HCT116 (cell line): ENCODE data around the gene STIM2. TPM values are rescaled to one million over a fixed set of nuclear protein-coding genes. Genes with fewer than 3 reads are reported as not detected.

Experiments
- ATAC-seq: fragments of 200-7000 bp; cut with Tn5 transposase; 2 replicates; pipeline ENCODE4 v1.9.1; 2020; ENCODE audit warnings: mild to moderate bottlenecking, moderate library complexity
- BruUV-seq: library from RNA; stranded (reverse); fragments of 400-500 nt; replicated peaks from 2 replicates; lab custom pipeline; 2021; lab: Mats Ljungman, UMichigan
- CTCF ChIA-PET: fragments of 300-600 bp; sonication (Branson Sonifier 250); formaldehyde crosslinking; loops from one replicate; lab custom pipeline; 2021; ENCODE audit warnings: antibody characterized with exemption; lab: Charles Lee
- POLR2A ChIA-PET: fragments of 300-600, 350-600 bp; sonication (Branson Sonifier 250); formaldehyde crosslinking; loops from one replicate; lab custom pipeline; 2021; ENCODE audit warnings: antibody characterized with exemption; lab: Charles Lee
- RAD21 ChIA-PET, 2 experiments: fragments of 300-600 bp; sonication (Branson Sonifier 250); formaldehyde crosslinking; loops; one replicate each; lab custom pipeline; 2023; ENCODE audit warnings: low total read pairs in 2 of 2; ENCODE audit not compliant: uncharacterized antibody in 2 of 2, unreplicated experiment in 2 of 2, low non-redundant PET in 1 of 2; lab: Charles Lee
- DNase-seq: peaks from one replicate; pipeline ENCODE4 v3.0.0-alpha.2; 2010; ENCODE audit warnings: low read depth, low spot score
- H2AFZ ChIP-seq: fragments of 200-600 bp; shearing (Covaris generic), sonication (generic); 2 replicates; pipeline ENCODE4 v1.6.1; 2017; ENCODE audit warnings: low read depth, mixed run types, mixed read lengths, antibody characterized with exemption, low read length; ENCODE audit not compliant: poor library complexity, severe bottlenecking
- H3K27ac ChIP-seq: 2 replicates; pipeline ENCODE4 v1.5.1; 2012; ENCODE audit warnings: low read depth, low read length
- H3K27me3 ChIP-seq: fragments of 200-600 bp; sonication (generic); 2 replicates; pipeline ENCODE4 v1.6.1; 2016; ENCODE audit warnings: mixed run types, low read length, mixed read lengths; ENCODE audit not compliant: insufficient read depth
- H3K36me3 ChIP-seq, 2 experiments: fragments of 200-500 bp in 1 of 2; fragments of 200-600 bp in 1 of 2; sonication (Bioruptor generic) in 1 of 2; sonication (generic) in 1 of 2; 2 replicates each; pipeline versions ENCODE4 v1.5.1 to v1.6.1; 2014 to 2016; ENCODE audit warnings: low read length in 2 of 2, inconsistent platforms in 1 of 2, mixed read lengths in 1 of 2, mixed run types in 1 of 2; ENCODE audit not compliant: insufficient read depth in 2 of 2, control insufficient read depth in 1 of 2
- H3K4me1 ChIP-seq, 2 experiments: fragments of 200-600 bp in 1 of 2; sonication (generic) in 1 of 2; 2 replicates each; pipeline versions ENCODE4 v1.5.1 to v1.6.1; 2012 to 2017; ENCODE audit warnings: low read length in 2 of 2, inconsistent platforms in 1 of 2, mild to moderate bottlenecking in 1 of 2, mixed read lengths in 1 of 2, mixed run types in 1 of 2, moderate library complexity in 1 of 2; ENCODE audit not compliant: insufficient read depth in 2 of 2, control insufficient read depth in 1 of 2
- H3K4me2 ChIP-seq: fragments of 200-600 bp; sonication (generic); 2 replicates; pipeline ENCODE4 v1.6.1; 2017; ENCODE audit warnings: mixed run types, low read length, mixed read lengths
- H3K4me3 ChIP-seq, 2 experiments: fragments of 200-600 bp in 1 of 2; sonication (generic) in 1 of 2; replicated peaks in 1 of 2; 2 replicates each; pipeline ENCODE4 v1.5.1; 2011 to 2016; ENCODE audit warnings: low read length in 2 of 2, control low read depth in 1 of 2, low read depth in 1 of 2, mild to moderate bottlenecking in 1 of 2, mixed read lengths in 1 of 2, mixed run types in 1 of 2
- H3K79me2 ChIP-seq: fragments of 200-600 bp; sonication (generic); 2 replicates; pipeline ENCODE4 v1.6.1; 2017; ENCODE audit warnings: mild to moderate bottlenecking, mixed run types, low read length, moderate library complexity, mixed read lengths; ENCODE audit not compliant: insufficient read depth
- H3K9ac ChIP-seq: fragments of 200-600 bp; sonication (generic); 2 replicates; pipeline ENCODE4 v1.6.1; 2016; ENCODE audit warnings: low read length, mixed read lengths
- H3K9me2 ChIP-seq: fragments of 200-600 bp; sonication (generic), shearing (Covaris generic); 2 replicates; pipeline ENCODE4 v1.6.1; 2017; ENCODE audit warnings: mixed run types, mild to moderate bottlenecking, moderate library complexity; ENCODE audit not compliant: insufficient read depth
- H3K9me3 ChIP-seq, 2 experiments: fragments of 200-500 bp in 1 of 2; fragments of 200-600 bp in 1 of 2; sonication (Bioruptor generic) in 1 of 2; sonication (generic) in 1 of 2; 2 replicates each; pipeline ENCODE4 v1.6.1; 2014 to 2017; ENCODE audit warnings: low read length in 2 of 2, mixed read lengths in 2 of 2, inconsistent platforms in 1 of 2, low read depth in 1 of 2, mild to moderate bottlenecking in 1 of 2, mixed run types in 1 of 2, moderate library complexity in 1 of 2; ENCODE audit not compliant: control insufficient read depth in 1 of 2, insufficient read depth in 1 of 2
- H4K20me1 ChIP-seq: fragments of 200-600 bp; sonication (generic), shearing (Covaris generic); 2 replicates; pipeline ENCODE4 v1.6.1; 2017; ENCODE audit warnings: mixed run types, mild to moderate bottlenecking, moderate library complexity; ENCODE audit not compliant: insufficient read depth
- CBX3 ChIP-seq: IDR thresholded peaks from 2 replicates; pipeline ENCODE4 v1.6.1; 2012; ENCODE audit warnings: low read depth
- CEBPB ChIP-seq: IDR thresholded peaks from 2 replicates; pipeline ENCODE4 v1.6.1; 2012; ENCODE audit warnings: low read depth
- EGR1 ChIP-seq: IDR thresholded peaks from 2 replicates; pipeline ENCODE4 v1.6.1; 2012; ENCODE audit warnings: low read depth
- ELF1 ChIP-seq: IDR thresholded peaks from 2 replicates; pipeline ENCODE4 v1.6.1; 2012; ENCODE audit warnings: low read depth, borderline replicate concordance
- EZH2 ChIP-seq: fragments of 200-600 bp; sonication (generic); IDR thresholded peaks from 2 replicates; pipeline ENCODE4 v1.6.1; 2017; ENCODE audit warnings: antibody characterized with exemption, mixed run types
- FOSL1 ChIP-seq: IDR thresholded peaks from 2 replicates; pipeline ENCODE4 v1.6.1; 2012; ENCODE audit warnings: low read depth
- POLR2AphosphoS5 ChIP-seq: IDR thresholded peaks from 2 replicates; pipeline ENCODE4 v1.6.1; 2011; ENCODE audit warnings: mild to moderate bottlenecking, low read depth, low read length, moderate library complexity
- RAD21 ChIP-seq: IDR thresholded peaks from 2 replicates; pipeline ENCODE4 v1.6.1; 2012; ENCODE audit warnings: low read depth, mild to moderate bottlenecking
- SIN3A ChIP-seq: IDR thresholded peaks from 2 replicates; pipeline ENCODE4 v1.6.1; 2012; ENCODE audit warnings: low read depth
- SP1 ChIP-seq: IDR thresholded peaks from 2 replicates; pipeline ENCODE4 v1.6.1; 2012; ENCODE audit warnings: low read depth
- SRF ChIP-seq: IDR thresholded peaks from 2 replicates; pipeline ENCODE4 v1.6.1; 2012; ENCODE audit warnings: low read depth
- TCF7L2 ChIP-seq: IDR thresholded peaks from 2 replicates; pipeline ENCODE4 v1.7.0; 2011; ENCODE audit warnings: borderline replicate concordance, inconsistent platforms; ENCODE audit not compliant: insufficient read depth, insufficient read length; ENCODE audit errors: extremely low read depth
- YY1 ChIP-seq: IDR thresholded peaks from 2 replicates; pipeline ENCODE4 v1.6.1; 2011; ENCODE audit warnings: low read length, low read depth, moderate library complexity, mild to moderate bottlenecking; ENCODE audit not compliant: insufficient replicate concordance; ENCODE audit errors: extremely low read depth
- ZFX ChIP-seq: fragments of 450-650 bp; IDR thresholded peaks from 2 replicates; pipeline ENCODE4 v1.6.1; 2017
- ZNF274 ChIP-seq: fragments of 200-500 bp; sonication (Bioruptor generic); IDR thresholded peaks from 2 replicates; pipeline ENCODE4 v1.6.1; 2014; ENCODE audit warnings: mild to moderate bottlenecking, low read depth, low read length, inconsistent platforms
- intact Hi-C: fragments of 100-400 bp; cut with micrococcal nuclease; formaldehyde crosslinking; loops from 2 replicates; pipeline ENCODE4 v1.10.0; 2022
- total RNA-seq: library from RNA; stranded (reverse); gene quantifications from one replicate; pipeline ENCODE4 v1.2.1, GENCODE V29; 2021; ENCODE audit not compliant: unreplicated experiment
- TF ChIP-seq, protein P1 (sequence below): IDR thresholded peaks from 2 replicates; pipeline ENCODE4 v1.6.1; 2012
- TF ChIP-seq, protein P2 (sequence below): IDR thresholded peaks from 2 replicates; pipeline ENCODE4 v1.6.1; 2012
- TF ChIP-seq, protein P3 (sequence below): IDR thresholded peaks from 2 replicates; pipeline ENCODE4 v1.6.1; 2011; ENCODE audit warnings: mild to moderate bottlenecking, low read length, moderate library complexity; ENCODE audit not compliant: insufficient replicate concordance; ENCODE audit errors: extremely low read depth
- TF ChIP-seq, protein P4 (sequence below), 3 experiments: fragments of 200-600 bp in 1 of 3; sonication (generic) in 1 of 3; IDR thresholded peaks in 2 of 3; conservative IDR thresholded peaks in 1 of 3; 2 replicates each; pipeline ENCODE4 v1.5.1; 2012 to 2017; ENCODE audit warnings: low read depth in 2 of 3, low read length in 2 of 3, antibody characterized with exemption in 1 of 3, borderline replicate concordance in 1 of 3, control low read depth in 1 of 3, mild to moderate bottlenecking in 1 of 3, mixed read lengths in 1 of 3, mixed run types in 1 of 3, moderate library complexity in 1 of 3; ENCODE audit not compliant: insufficient read depth in 1 of 3

STIM2 gene
- total RNA-seq, 1 experiment from 2014 or later, result 65.9 TPM

DNA sequence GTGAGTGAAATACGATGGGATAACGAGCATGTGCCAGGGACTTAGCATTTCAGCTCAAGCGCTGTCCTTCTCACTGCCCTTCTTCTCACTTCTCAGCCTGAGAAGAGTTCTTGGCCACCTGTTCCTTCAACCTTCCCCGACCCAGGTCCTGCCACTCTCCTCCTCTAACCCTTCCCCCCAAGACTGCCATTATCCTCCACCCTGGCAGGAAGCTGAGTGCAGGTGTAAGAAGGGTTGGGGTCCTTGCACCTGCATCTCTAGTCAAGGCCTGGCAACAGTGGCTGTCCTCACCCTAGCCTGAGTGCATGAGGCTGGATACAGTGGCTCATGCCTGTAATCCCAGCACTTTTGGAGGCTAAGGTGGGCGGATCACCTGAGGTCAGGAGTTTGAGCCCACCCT lies 19.9 kb upstream of the STIM2 start:
- H3K4me1 ChIP-seq, result peaks cover 0 to 3% of the 10 kb centered on the region in 2 experiments; a peak in 1 of 4 replicates
- CTCF ChIA-PET, result no interaction called here
- no peak overlapping the region for H2AFZ ChIP-seq
- RAD21 ChIA-PET, result no interaction called here
- no peak for TF ChIP-seq TCF7L2
- no peak for TF ChIP-seq EGR1
- TF ChIP-seq, protein P1, sequence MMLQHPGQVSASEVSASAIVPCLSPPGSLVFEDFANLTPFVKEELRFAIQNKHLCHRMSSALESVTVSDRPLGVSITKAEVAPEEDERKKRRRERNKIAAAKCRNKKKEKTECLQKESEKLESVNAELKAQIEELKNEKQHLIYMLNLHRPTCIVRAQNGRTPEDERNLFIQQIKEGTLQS, result no peak
- no peak for TF ChIP-seq SRF
- TF ChIP-seq ZFX, result no peak
- TF ChIP-seq, protein P2, sequence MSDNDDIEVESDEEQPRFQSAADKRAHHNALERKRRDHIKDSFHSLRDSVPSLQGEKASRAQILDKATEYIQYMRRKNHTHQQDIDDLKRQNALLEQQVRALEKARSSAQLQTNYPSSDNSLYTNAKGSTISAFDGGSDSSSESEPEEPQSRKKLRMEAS, result no peak
- TF ChIP-seq POLR2AphosphoS5, result no peak
- no peak for TF ChIP-seq FOSL1
- TF ChIP-seq EZH2, result no peak
- no peak for TF ChIP-seq ELF1
- no peak for TF ChIP-seq SIN3A
- no peak for TF ChIP-seq CEBPB
- TF ChIP-seq, protein P3, sequence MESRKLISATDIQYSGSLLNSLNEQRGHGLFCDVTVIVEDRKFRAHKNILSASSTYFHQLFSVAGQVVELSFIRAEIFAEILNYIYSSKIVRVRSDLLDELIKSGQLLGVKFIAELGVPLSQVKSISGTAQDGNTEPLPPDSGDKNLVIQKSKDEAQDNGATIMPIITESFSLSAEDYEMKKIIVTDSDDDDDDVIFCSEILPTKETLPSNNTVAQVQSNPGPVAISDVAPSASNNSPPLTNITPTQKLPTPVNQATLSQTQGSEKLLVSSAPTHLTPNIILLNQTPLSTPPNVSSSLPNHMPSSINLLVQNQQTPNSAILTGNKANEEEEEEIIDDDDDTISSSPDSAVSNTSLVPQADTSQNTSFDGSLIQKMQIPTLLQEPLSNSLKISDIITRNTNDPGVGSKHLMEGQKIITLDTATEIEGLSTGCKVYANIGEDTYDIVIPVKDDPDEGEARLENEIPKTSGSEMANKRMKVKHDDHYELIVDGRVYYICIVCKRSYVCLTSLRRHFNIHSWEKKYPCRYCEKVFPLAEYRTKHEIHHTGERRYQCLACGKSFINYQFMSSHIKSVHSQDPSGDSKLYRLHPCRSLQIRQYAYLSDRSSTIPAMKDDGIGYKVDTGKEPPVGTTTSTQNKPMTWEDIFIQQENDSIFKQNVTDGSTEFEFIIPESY, result no peak
- TF ChIP-seq CBX3, result no peak
- TF ChIP-seq RAD21, result no peak
- TF ChIP-seq SP1, result no peak
- TF ChIP-seq, protein P4, sequence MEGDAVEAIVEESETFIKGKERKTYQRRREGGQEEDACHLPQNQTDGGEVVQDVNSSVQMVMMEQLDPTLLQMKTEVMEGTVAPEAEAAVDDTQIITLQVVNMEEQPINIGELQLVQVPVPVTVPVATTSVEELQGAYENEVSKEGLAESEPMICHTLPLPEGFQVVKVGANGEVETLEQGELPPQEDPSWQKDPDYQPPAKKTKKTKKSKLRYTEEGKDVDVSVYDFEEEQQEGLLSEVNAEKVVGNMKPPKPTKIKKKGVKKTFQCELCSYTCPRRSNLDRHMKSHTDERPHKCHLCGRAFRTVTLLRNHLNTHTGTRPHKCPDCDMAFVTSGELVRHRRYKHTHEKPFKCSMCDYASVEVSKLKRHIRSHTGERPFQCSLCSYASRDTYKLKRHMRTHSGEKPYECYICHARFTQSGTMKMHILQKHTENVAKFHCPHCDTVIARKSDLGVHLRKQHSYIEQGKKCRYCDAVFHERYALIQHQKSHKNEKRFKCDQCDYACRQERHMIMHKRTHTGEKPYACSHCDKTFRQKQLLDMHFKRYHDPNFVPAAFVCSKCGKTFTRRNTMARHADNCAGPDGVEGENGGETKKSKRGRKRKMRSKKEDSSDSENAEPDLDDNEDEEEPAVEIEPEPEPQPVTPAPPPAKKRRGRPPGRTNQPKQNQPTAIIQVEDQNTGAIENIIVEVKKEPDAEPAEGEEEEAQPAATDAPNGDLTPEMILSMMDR (IDR thresholded peaks at IDR 0.05 in 2 of 3, conservative IDR thresholded peaks at IDR 0.05 in 1 of 3; ENCODE audit: borderline replicate concordance in 1 of 3, insufficient read depth in 1 of 3, low read depth in 2 of 3, low read length in 2 of 3), result no peak
- TF ChIP-seq YY1, result no peak
- TF ChIP-seq ZNF274, result no peak
- no peak overlapping the region for H3K4me2 ChIP-seq
- H3K9me3 ChIP-seq, result no peaks in the 10 kb centered on the region
- H3K27me3 ChIP-seq, result no peaks in the 10 kb centered on the region
- H3K4me3 ChIP-seq, result no peak overlapping the region
- H4K20me1 ChIP-seq, result no peaks in the 10 kb centered on the region
- H3K27ac ChIP-seq, result no peak overlapping the region
- BruUV-seq, result no TSS peak
- no peaks in the 10 kb centered on the region for H3K36me3 ChIP-seq
- H3K9me2 ChIP-seq, result no peaks in the 10 kb centered on the region
- POLR2A ChIA-PET, result no interaction called here
- no peak overlapping the region for H3K9ac ChIP-seq
- DNase-seq (no peak), ATAC-seq (no peak)
- intact Hi-C loops, result no loop called here
- no peaks in the 10 kb centered on the region for H3K79me2 ChIP-seq
